Measurements from ENCODE around the gene TMEM92.
"Not testable (repeated sequence)": the region's sequence is repeated elsewhere in the genome, so short reads cannot be mapped to it uniquely, and the experiment has no call there.

The TMEM92 gene

DNA sequence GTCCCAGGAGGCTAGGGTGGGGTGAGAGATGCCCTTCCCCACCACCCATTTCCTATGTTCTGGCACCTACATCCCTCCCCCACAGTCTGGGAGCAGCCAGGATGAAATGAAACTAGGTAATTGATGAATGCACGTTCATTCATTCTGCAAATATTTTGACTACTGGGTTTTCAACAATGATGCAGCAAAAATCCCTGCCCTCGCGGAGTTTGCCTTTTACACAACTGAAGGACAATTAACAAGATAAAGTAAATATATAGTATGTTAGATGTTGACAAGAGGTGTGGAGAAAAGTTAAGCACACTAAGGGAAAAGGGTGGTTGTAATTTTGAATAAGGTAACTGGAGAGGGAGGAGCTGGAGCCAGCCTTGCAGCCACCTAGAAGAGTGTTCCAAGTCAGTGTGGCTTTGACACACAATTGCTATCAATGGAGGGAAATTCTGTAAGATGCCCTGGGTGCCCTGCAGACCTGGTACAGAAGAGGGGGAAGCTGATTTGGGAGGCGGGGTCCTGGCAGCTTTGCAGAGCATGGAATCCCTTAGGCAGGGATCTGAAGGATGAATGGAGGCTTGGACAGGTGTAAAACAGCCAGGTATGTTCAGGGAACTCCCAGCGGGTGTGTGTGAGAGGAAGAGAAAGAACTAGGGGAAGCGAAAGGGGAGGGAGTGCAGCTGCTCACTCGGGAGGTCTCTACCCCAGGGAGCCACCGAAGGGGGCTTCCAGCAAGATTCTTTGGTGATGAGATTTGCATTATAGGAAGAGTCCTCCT lies 2.5 kb downstream of the TMEM92 start:
- DNase-seq (ENCODE audit: low read depth, low spot score): no peak

DNA sequence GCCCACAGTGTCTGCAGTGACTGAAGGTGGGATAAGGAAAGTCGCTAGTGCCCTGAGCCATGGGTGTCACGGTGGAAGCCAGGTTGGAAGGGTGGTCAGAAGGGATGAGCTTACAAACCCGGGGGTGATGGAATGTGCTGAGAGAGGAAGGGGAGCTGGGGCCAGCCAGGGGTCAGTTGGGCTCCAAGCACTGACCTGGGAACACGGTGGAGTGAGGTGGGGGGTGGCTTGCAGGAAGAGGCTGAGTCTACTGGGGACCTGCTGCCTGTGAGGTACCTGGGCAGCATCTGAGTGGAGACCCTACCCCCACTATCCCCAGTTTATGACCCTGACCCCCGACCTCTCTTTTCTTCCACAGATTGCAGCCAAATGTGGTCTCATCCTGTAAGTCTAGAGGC lies 3.1 kb downstream of the TMEM92 start:
- DNase-seq (ENCODE audit: low read depth, low spot score): no peak

DNA sequence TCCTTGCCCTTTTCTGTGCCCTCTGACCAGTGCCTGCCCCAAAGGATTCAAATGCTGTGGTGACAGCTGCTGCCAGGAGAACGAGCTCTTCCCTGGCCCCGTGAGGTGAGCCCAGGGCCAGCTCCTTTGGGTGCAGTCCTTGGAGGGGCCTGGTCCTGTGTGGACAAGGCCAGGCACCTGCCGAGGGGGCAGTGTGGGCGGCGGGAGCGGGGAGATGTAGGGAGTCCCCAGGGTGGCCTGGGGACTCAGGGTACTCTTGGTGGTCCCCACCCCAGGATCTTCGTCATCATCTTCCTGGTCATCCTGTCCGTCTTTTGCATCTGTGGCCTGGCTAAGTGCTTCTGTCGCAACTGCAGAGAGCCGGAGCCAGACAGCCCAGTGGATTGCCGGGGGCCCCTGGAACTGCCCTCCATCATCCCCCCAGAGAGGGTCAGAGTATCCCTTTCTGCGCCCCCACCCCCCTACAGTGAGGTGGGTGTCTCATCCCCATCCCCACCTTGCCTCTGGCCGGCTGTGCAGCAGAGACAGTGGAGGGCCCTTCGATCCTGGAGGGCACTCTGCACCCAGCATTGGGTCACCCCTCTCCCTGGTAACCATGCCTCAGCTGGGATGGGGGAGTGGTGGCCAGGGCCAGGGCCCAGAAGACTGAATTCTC lies 4.4 kb downstream of the TMEM92 start:
- DNase-seq (ENCODE audit: low read depth, low spot score): no peak

DNA sequence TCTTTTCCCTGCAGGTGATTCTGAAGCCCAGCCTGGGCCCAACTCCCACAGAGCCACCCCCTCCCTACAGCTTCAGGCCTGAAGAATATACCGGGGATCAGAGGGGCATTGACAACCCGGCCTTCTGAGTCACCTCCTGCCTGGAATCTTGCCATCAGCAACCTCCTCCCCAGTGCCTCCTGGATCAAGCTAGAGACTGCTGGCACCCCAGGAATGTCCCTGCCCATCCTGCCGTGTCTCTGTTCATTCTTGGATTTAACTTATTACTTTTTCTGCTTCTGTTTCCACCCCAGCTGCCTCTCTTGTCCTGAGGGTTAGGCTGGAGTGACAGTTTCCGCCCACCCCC lies 4.9 kb downstream of the TMEM92 start:
- DNase-seq (ENCODE audit: low read depth, low spot score): no peak

DNA sequence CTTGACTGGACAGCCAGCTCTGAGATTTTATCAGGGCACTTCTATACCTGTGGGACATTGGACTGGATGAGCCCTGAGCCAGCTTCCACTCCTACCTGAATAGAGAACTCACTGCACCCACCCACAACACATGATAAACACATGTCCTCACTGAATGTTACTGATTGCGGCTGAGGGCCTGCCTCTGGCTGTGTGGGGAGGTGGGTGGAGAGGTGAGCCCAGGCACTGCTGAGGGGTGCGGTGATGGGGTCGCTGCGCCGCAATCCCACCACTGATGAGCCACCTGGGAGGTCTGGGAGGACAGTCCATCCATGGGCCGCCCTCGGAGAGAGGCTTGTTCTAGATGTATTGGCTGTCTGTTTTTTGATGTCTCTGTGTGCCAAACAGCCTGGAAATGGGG lies 5.4 kb downstream of the TMEM92 start:
- DNase-seq (ENCODE audit: low read depth, low spot score): no peak

DNA sequence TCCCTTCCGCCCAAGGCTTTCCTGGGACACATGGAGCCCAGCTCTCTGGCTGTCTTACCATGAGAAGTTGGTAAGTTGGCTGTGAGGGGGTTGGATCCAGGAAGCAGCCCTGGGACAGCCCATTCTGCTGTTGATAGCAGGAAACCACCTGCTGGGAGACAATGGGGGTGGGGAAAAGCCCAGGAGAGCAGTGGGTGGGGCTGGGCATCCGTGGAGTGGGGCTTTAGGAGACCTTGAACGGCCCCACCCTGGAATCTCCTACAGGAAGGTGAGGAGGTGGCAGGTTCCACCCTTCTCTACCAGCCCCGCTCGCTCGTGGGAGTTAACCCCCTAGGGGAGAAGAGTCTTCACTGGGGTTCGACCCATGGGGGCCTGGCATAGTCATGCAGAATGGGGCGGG lies 5.8 kb downstream of the TMEM92 start:
- no peak for DNase-seq (ENCODE audit: low read depth, low spot score)

DNA sequence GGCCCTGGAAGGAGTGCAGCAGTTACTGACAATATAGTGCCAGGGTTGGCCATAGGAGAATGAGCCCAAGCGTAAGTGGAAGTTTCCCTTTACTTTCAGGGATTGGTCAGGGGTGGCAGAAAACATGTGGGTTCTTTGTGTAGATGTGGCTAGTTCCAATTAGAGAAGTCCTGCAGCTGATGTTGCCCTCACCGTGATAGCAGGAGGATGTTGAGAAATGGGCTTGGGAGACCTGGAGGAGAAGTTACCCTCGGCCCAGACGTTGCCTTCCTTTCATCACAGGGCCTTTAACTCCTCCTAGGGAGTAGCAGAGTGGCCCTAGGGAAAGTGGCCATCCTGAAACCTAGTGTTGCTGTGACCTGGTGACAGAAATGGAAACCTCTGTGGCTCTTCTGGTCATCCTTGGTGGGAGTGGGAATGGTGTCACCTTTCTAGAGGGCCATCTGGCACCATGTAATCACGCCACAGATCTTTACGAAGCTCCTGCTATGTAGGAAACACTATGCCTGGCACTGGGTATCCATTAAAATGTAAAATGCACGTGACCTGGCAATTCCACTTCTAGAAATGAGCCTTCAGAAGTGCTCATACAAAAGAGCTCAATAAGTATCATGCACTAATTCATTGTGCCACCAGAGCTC lies 6.7 kb downstream of the TMEM92 start:
- no peak for DNase-seq (ENCODE audit: low read depth, low spot score)

DNA sequence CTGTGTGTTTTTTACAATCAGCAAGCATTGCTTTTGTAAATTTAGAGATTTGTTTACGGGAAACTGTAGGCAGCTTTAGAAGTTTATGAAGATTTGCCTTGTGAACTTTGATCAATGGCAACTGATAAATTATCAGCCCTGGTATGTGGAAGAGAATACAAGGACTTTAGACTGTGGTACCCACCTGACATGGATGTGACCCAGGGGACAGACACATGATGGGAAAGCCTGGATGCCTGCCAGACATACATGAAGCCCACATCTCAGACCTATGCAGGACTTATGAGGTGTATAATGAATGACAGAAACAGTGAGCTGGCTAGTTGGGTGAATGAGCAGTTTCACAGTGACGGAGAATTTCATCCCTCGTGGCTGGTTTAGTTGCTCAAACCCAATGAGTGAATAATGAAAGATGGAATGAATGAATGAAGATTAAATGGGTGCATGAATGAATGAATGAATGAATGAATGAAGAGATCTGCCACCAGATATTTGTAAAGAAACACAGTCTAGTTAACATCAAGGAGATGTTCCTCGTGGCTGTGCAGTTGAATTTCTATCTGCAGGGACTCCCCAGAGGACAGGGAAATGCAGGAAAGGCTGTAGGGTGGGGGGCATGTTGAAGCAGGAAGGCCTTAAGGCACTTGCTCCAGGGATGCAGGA lies 7.6 kb downstream of the TMEM92 start:
- DNase-seq (ENCODE audit: low read depth, low spot score): no peak

DNA sequence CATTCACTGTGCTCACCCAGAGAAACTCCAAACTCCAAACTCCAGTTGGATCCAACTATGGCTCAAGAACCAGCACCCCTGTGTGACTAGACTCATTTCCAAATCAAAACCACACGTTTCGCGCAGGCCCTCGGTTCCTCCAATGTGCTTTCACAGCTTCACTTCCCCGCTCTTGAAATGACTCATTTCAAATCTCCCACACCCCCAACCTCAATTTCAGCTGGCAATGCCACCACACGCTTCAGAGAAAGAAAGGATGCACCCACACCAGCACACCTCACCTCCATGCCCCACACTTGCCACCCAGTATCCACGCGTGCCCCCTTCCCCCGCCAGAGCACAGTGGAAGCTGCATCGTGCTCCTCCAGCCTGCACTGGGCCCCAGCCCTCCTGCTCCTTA lies 9.0 kb downstream of the TMEM92 start:
- DNase-seq (ENCODE audit: low read depth, low spot score): no peak

DNA sequence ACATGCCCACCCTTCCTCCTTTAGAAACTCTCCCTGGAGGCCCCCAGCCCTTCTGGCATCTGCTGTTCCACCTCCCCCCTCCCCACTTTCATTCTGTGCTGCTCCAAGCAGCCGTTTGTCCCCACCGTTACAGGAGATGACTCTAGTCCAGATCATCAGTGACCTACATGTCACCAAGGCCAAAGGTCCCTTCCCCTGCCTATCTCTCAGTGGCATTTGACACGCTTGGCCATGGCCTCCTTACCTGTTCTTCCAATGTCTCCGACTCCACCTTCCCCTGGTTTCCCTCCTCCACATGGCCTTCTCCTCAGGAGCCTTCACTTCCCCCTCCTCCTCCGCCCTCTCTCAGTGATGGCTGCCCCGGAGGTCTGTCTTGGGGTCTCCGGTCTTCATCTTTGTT lies 9.4 kb downstream of the TMEM92 start:
- no peak for DNase-seq (ENCODE audit: low read depth, low spot score)

DNA sequence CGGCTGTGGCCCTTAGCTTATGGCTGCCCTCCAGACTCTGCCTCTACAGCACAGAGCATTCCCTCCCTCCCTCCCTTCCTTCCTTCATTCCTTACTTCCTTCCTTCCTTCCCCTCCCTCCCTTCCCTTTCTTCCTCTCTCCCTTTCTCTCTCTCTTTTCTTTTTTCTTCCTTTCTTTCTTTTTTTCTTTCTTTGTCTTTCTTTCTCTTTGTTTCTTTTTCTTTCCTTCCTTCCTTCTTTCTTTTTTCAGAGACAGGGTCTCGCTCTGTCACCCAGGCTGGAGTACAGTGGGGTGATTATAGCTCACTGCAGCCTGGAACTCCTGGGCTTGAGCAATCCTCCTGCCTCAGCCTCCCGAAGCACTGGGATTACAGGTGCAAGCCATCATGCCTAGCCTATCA lies 11.7 kb downstream of the TMEM92 start:
- DNase-seq (ENCODE audit: low read depth, low spot score): no peak

DNA sequence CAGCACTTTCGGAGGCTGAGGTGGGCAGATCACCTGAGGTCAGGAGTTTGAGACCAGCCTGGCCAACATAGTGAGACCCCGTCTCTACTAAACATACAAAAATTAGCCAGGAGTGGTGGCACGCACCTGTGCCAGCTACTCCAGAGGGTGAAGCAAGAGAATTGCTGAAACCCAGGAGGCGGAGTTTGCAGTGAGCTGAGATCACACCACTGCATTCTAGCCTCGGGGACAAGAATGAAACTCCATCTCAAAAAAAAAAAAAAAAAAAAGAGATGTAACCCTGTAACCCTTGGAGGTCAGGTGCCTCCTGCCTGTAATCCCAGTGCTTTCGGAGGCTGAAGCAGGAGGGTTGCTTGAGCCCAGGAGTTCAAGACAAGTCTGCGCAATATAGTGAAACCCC lies 13.0 kb downstream of the TMEM92 start:
- not testable (repeated sequence) for DNase-seq (ENCODE audit: low read depth, low spot score)

DNA sequence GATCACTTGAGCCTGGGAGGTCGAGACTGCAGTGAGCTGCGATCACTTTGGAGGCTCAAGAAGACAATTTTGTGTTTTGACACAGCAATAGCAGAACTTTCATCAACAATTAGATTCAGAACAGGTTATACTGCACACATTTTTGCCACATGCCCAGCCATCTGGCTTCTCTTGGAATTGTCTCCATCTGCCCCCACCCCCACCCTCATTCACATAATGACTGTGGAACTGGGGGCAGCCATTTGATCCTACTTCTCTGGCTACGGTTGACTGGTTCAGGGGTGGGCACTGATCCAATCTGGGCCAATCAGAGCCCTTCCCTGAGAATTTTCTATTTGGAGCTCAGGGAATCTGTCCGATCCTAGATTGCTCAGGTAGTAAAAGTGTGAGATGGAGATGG lies 14.0 kb downstream of the TMEM92 start:
- DNase-seq (ENCODE audit: low read depth, low spot score): no peak

DNA sequence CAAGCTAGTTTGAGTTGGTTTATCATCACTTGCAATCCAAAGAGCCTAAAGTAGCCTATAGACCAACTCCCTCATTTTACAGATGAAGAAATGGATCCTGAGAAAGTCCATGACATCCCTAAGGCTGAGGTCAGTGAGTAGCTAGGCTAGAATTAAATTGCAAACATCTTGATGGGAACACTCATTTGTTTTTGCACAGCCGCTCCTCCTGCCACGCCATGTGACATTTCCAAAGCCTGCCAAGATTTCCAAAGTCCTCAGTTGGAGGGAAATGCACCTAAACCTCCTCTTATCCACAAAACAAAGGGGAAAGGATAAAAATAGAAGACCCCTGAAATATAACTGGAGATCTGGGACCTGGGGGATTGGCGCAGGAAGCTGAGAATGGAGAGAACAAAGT lies 15.0 kb downstream of the TMEM92 start:
- no peak for DNase-seq (ENCODE audit: low read depth, low spot score)

DNA sequence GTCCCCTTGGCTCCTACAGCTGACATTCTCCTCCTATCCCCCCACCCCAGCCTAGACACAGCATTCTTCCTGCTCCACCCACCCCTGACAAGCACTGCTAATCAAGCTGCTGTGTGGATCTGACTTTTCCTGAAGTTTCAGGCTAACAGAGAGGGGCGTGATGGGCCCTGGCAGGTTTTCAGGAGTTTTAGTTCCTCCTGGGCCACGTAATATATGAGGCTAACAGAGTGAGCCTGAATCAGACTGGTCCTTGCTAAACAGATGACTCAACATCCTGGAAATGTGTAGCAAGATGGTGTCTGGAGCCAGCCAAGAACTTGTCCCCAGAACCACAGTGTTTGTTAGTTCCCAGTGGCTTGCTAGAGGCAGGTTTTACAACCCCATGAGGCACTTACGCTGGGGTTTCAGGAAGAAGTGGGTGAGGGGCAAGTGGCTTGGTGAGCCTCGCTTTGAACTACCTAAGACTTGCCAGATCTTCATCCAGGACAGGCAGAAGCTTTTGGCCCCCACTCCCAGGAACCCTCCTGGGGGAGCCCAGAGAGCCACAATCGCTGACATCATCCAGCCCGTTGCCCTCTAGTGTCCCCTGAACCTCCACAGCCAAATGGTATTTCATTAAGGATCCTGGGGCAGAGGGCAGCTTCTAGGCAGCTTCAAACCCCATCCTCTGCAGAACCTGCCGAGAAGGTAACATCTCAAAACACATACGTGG lies 15.9 kb downstream of the TMEM92 start:
- DNase-seq (ENCODE audit: low read depth, low spot score): no peak

DNA sequence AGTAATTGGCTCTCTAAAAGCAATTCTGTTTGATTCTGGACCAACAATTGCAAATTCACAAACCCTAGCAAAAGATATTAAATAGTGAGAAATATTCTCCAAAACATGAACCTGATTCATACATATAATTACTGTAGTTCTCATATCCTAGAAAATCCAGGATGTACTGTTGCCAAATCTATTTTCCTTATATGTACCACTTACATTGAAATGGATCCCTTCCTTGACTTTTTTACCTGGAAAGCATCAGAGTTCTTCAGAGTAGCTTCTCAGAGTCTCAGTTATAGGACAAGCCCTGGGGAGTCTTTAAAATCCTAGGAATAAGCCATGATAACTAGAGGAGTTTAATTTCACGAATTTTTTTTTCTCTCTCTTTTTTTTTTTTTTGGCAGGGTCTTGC lies 16.7 kb downstream of the TMEM92 start:
- no peak for DNase-seq (ENCODE audit: low read depth, low spot score)

DNA sequence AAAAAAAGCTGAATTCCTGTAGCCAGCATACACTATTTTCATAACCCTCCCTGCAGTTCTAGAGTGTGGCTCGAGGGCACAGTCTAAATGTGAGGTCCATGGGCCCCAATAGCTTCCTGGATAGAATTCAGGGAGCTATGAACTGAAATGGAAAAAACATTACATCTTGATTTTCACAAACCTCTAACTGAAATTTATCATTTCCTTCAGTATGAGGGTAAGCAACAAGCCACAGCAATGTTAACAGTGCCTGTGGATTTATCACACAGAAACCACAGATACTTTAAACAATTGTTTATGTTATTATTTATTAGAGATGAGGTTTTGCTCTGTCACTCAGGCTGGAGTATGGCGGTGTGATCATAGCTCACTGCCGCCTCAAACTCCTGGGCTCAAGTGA lies 18.2 kb downstream of the TMEM92 start:
- DNase-seq (ENCODE audit: low read depth, low spot score): no peak

DNA sequence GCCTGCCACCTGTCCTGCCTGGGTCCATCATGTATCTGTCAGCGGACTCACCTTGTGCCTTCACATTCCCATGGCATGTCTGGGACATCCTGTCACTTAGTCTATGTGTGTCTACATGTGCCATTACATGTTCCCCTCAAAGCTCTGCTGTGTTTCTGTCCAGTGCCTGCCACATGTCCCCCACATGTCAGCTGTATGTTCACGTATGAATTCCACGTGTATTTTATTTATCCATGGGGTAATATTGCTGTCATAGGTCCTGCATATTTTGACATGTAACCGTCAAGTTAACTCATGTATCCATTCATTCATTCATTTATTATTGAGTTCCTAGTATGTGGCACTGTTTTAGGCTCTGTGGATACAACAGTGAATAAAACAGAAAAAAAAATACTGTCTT lies 20.8 kb downstream of the TMEM92 start:
- DNase-seq (ENCODE audit: low read depth, low spot score): no peak

DNA sequence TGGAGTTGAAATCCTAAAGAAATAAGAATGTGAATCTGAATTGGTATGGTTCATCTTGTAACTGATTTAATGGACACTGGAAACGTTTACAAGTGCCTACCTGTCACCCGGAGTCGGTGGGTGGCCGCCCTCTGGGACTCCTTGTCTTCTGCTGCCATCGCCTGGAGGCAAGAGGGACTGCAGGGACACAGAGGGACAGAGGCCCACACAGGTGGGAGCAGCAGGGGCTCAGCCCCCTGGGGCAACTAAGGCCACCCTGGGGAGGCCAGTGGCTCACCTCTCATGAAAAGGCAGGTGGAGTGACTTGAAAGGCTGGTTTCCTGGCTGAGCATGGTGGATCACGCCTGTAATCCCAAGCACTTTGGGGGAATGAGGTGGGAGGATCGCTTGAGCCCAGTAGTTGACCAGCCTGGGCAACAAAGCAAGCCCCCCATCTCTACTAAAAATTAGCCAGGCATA lies 23.2 kb downstream of the TMEM92 start:
- DNase-seq (ENCODE audit: low read depth, low spot score): no peak

DNA sequence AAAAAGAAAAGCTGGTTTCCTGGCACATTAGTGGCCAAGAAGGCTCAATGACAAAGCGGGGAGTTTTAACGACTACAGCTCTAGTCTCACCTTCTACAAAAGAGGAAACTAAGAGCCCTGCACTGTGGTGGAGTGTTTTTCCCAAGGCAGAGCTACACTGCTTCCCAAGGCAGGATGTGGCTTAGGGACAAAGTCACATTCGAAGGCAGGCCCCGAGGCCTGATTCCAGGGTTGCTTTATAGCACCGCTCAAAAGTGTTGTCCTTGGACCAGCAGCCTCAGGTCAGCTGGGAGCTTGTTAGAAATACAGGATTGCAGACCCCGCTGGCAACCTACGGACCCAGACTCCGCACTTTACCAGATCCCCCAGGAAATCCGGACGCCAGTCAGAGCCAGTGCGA lies 23.8 kb downstream of the TMEM92 start:
- DNase-seq (ENCODE audit: low read depth, low spot score): no peak

DNA sequence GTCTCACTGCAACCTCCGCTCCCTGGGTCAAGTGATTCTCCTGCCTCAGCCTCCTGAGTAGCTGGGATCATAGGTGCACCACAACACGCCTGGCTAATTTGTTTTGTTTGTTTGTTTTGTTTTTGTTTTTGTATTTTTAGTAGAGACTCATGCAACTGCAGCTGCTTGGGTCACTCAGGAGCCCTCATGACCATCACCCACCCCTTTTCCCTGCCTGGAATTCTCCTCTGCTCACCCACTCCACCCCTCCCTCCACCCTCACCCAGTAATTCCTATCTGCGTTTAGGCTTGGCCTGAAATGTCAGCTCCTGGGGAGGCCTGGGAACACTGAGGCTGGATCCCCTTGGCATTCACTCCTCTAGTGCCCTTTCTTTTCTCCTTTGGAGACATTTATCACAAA lies 25.5 kb downstream of the TMEM92 start:
- DNase-seq (ENCODE audit: low read depth, low spot score): no peak

DNA sequence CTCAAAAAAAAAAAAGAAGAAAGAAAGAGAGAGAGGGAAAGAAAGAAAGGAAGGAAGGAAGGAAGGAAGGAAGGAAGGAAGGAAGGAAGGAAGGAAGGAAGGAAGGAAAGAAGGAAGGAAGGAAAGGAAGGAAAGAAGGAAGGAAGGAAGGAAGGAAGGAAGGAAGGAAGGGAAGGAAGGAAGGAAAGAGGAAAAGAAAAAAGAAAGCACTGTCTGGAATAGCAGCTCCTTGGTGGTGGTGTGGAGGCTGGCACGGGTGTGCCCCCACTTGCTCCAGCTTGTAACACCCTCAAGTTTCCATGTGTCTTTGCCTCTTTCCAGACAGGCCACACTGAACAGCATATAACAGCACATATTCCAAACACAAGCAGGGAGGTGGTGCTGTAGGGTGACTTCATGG lies 26.6 kb downstream of the TMEM92 start:
- DNase-seq (ENCODE audit: low read depth, low spot score): not testable (repeated sequence)

All from smooth muscle cell of the brain vasculature (primary cell).